ENCODE results near the gene SP4. TPM values are rescaled to one million over a fixed set of nuclear protein-coding genes. Genes with fewer than 3 reads are reported as not detected.
A peak's percentile ranks its signal among the peaks of the same experiment; 100 is the strongest.

SP4 gene
- 1 to 10 TPM; 3.8 to 6.7 (median 6.0) TPM for total RNA-seq
- long read RNA-seq, donor 1, full-length matches to known transcripts, result 2 of 4 reads
- long read RNA-seq, donor 1, partial matches to known transcripts, result 2 of 4 reads
- long read RNA-seq, donor 1, other reads (novel, unspliced or antisense), result 0 of 4 reads
- long read RNA-seq, donor 2, partial matches to known transcripts, result 0 of 1 reads
- long read RNA-seq, donor 2, other reads (novel, unspliced or antisense), result 1 of 1 reads

DNA sequence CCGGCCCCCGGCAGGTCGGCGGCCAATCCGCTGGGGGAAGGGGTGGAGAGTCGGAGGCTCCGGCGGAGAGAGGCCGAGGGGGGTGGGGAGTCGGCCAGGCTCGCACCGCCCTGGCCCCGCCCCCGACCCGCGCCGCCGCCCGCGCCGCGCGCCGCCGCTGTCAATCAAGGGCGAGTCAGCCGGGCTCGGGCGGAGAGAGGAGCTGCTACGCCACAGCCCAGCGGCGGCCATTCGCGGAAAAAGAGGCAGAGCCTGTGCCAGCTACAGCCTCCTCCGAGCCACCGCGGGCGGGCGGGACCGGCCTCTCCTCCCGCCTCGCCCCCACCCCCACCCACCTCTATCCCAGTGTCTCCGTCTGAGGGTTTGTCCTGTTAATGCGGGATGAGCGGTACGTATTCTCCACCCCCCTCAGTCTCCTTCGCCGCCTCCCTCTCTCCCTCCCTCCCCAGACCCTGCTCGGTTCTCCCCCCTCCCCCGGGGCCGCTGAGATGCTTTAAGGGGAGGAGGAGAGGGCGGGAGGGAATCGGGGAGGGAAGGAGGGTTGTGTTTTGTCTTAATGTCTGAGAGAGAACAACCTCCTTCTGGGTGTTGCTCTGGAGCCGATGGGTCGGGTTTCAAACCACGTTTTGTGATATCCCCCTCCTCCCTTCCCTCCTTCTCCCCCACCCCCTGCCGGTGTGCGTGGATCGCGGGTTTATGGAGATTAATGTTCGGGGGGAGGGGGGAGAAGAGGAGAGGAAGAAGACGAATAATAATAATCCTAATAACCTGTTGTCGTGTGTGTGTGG is at the start of gene SP4:
Gene SP4 (plus strand): TSS at position 213 of the 788 bp plus-strand sequence. CDS start 169 bp downstream, at position 382.
- Histone ChIP-seq H3K36me3 (ENCODE audit: low read depth) (no peaks in the 10 kb centered on the region), H3K4me3 (peak within 1 kb of the TSS; percentile 27), H3K4me1 (ENCODE audit: low read depth) (peaks cover 12% of the 10 kb centered on the region), H3K9me3 (no peaks in the 10 kb centered on the region)
- intact Hi-C loops (cut with DNase I, micrococcal nuclease), result no loop called here
- ATAC-seq (peak; percentile 87), DNase-seq (peak; percentile 95 to 98 (median 96))
- TF ChIP-seq, protein P1, sequence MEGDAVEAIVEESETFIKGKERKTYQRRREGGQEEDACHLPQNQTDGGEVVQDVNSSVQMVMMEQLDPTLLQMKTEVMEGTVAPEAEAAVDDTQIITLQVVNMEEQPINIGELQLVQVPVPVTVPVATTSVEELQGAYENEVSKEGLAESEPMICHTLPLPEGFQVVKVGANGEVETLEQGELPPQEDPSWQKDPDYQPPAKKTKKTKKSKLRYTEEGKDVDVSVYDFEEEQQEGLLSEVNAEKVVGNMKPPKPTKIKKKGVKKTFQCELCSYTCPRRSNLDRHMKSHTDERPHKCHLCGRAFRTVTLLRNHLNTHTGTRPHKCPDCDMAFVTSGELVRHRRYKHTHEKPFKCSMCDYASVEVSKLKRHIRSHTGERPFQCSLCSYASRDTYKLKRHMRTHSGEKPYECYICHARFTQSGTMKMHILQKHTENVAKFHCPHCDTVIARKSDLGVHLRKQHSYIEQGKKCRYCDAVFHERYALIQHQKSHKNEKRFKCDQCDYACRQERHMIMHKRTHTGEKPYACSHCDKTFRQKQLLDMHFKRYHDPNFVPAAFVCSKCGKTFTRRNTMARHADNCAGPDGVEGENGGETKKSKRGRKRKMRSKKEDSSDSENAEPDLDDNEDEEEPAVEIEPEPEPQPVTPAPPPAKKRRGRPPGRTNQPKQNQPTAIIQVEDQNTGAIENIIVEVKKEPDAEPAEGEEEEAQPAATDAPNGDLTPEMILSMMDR (IDR thresholded peaks at IDR 0.05), result no peak

DNA sequence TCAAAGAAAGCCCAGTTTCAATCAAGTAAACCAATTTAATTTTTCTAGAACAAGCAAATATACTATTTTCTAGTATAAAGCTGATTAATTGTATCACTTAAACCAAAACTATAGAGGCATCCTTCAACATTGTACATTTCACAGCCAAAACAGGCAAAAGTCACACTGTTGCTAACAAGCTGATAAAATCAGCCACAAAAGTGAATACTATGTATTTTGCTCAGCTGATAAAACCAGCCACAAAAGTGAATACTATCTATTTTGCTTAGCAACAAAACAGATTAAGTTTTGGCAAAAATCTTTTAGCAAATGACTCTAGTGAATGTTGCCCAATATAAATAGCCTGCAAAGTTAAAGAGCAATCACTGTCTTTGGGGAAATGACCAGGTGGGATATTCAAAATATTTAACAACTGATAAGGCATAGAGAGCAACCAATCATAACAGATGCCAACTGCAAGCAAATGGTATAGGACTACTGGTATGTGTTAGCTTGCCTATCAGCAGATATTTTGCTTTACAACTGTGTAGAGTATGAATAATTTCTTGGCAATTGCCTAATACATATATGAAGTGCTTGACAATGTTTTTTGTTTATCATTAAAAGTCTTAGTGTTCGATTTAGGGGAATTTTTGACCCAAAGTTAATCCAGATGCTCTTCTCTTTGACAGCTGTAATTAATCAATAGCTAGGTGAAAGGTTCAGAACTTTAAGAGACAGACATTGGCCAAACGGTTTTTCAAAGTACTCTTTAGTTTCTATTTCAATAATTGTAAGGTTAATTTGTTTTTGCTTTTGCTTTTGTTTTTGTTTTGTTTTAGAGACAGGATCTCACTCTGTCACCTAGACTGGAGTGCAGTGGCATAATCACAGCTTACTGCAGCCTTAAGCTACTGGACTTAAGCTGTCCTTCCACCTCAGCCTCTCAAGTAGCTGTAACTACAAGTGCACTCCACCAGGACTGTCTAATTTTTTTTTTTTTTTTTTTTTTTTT is 44.4 kb upstream of the SP4 start:
- no peak for ATAC-seq
- intact Hi-C loops (cut with DNase I, micrococcal nuclease), result no loop called here
- no peak for DNase-seq
- H3K9me3 ChIP-seq, result no peaks in the 10 kb centered on the region
- no peaks in the 10 kb centered on the region for H3K4me1 ChIP-seq (ENCODE audit: low read depth)
- H3K36me3 ChIP-seq (ENCODE audit: low read depth), result no peaks in the 10 kb centered on the region
- TF ChIP-seq, protein P1 (IDR thresholded peaks at IDR 0.05), result no peak
- H3K4me3 ChIP-seq, result no peak overlapping the region

DNA sequence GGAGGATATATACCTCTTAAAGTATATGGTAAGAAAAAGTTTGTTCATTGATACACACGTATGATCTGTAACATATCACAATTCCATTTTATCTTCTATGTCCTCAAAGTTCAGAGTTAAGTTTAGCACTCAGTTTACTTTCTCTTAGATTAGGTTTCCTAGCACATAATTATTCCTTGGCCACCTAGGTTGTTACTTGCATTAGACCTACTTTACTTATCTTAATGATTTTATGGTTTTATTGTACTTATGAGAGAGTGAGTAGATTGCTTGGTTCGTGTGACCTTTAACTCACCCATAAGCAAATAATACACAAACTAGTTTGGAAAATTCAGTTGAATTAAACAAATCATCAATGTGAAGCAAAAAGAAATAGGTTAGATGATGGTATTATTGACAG is 33.9 kb upstream of the SP4 start:
- DNase-seq (no peak), ATAC-seq (peak; percentile 81)
- H3K4me3 ChIP-seq, result no peak overlapping the region
- no peaks in the 10 kb centered on the region for H3K36me3 ChIP-seq (ENCODE audit: low read depth)
- no peaks in the 10 kb centered on the region for H3K9me3 ChIP-seq
- H3K4me1 ChIP-seq (ENCODE audit: low read depth), result no peaks in the 10 kb centered on the region
- intact Hi-C loops (cut with DNase I, micrococcal nuclease), result no loop called here
- TF ChIP-seq, protein P1 (IDR thresholded peaks at IDR 0.05), result no peak

DNA sequence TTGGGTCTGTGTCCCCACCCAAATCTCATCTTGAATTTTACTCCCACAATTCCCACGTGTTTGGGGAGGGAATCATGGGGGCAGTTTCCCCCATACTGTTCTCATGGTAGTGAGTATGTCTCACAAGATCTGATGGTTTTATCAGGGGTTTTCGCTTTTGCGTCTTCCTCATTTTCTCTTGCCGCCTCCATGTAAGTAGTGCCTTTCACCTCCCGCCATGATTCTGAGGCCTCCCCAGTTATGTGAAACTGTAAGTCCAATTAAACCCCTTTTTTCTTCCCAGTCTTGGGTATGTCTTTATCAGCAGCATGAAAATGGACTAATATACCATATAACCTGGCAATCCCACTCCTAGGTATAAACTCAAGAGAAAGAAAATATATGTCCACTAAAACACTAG is 25.9 kb upstream of the SP4 start:
- Histone ChIP-seq H3K36me3 (ENCODE audit: low read depth) (no peaks in the 10 kb centered on the region), H3K9me3 (no peaks in the 10 kb centered on the region), H3K4me3 (no peak overlapping the region), H3K4me1 (ENCODE audit: low read depth) (no peaks in the 10 kb centered on the region)
- no peak for DNase-seq
- ATAC-seq, result no peak
- intact Hi-C loops (cut with DNase I, micrococcal nuclease), result no loop called here
- TF ChIP-seq, protein P1 (IDR thresholded peaks at IDR 0.05), result no peak

DNA sequence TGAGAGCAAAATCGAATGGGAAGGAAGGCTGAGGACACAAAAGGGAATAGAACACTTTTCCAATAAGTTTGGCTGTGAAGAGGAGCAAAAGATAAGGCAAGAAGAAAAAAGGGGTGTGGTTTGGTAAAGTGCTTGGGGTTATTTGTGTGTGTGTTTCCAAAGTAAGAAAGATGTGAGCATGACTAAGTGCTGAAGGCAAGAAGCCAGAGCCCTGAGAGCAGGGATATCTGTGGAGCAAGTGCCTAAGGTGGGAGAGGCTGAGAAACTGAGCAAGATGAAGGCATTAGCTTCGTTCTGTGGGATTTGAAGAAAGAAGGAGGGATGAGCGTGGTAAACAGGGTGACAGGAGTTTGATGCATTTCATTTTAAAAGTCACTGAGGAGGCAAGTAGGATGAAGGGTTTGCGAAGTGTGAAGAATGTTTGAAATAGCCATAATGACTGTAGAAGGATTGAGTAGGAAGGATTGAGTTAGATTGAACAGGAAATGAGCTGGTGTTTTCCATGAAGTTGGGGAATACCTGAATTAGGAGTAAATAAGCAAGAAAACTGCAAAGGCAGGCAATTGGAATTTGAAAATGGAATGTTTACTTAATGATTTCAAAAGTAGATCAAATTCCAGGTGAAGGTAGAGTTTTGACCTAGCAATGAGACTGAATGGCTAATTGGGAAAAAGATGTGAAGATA is 19.9 kb upstream of the SP4 start:
- no peaks in the 10 kb centered on the region for H3K4me1 ChIP-seq (ENCODE audit: low read depth)
- no peak overlapping the region for H3K4me3 ChIP-seq
- no peaks in the 10 kb centered on the region for H3K9me3 ChIP-seq
- TF ChIP-seq, protein P1 (IDR thresholded peaks at IDR 0.05), result no peak
- no peak for ATAC-seq
- intact Hi-C loops (cut with DNase I, micrococcal nuclease), result no loop called here
- no peak for DNase-seq
- no peaks in the 10 kb centered on the region for H3K36me3 ChIP-seq (ENCODE audit: low read depth)

Data from mucosa of descending colon (tissue), 3 donors.